HL-60 (cell line): ENCODE results near the gene TM7SF3.
A peak's percentile ranks its signal among the peaks of the same experiment; 100 is the strongest.

Experiments used
- DNase-seq, 2 experiments: peaks; one replicate each; pipeline ENCODE4 v3.0.0-alpha.2; 2010 to 2020; ENCODE audit warnings: low read depth in 1 of 2, low spot score in 1 of 2
- H3K27ac ChIP-seq: fragments of 250-450 bp; sonication (Bioruptor Pico); replicated peaks from 2 replicates; pipeline ENCODE4 v1.5.1; 2020; ENCODE audit warnings: mild to moderate bottlenecking, moderate library complexity
- H3K27me3 ChIP-seq: fragments of 250-450 bp; sonication (Bioruptor Pico); 2 replicates; pipeline ENCODE4 v1.5.1; 2021; ENCODE audit warnings: mild to moderate bottlenecking, moderate library complexity; ENCODE audit not compliant: insufficient read depth, poor library complexity, severe bottlenecking
- H3K4me3 ChIP-seq: replicated peaks from 2 replicates; pipeline ENCODE4 v1.5.1; 2011; ENCODE audit warnings: mild to moderate bottlenecking, control low read depth, low read length; ENCODE audit not compliant: insufficient read depth
- GABPA ChIP-seq: IDR thresholded peaks from 2 replicates; pipeline ENCODE4 v1.6.1; 2012; ENCODE audit warnings: low read depth
- POLR2AphosphoS5 ChIP-seq: IDR thresholded peaks from 2 replicates; pipeline ENCODE4 v1.6.1; 2012; ENCODE audit warnings: low read depth
- SPI1 ChIP-seq: IDR thresholded peaks from 2 replicates; pipeline ENCODE4 v1.6.1; 2012; ENCODE audit warnings: low read depth, mild to moderate bottlenecking, borderline replicate concordance
- TF ChIP-seq, protein P1 (sequence below): IDR thresholded peaks from 2 replicates; pipeline ENCODE4 v1.6.1; 2012; ENCODE audit warnings: low read depth; ENCODE audit not compliant: insufficient replicate concordance
- TF ChIP-seq, protein P2 (sequence below): IDR thresholded peaks from one replicate; pipeline ENCODE4 v1.5.1; 2011; ENCODE audit warnings: low read length, control low read depth, inconsistent platforms; ENCODE audit not compliant: insufficient read depth

TM7SF3 gene

DNA sequence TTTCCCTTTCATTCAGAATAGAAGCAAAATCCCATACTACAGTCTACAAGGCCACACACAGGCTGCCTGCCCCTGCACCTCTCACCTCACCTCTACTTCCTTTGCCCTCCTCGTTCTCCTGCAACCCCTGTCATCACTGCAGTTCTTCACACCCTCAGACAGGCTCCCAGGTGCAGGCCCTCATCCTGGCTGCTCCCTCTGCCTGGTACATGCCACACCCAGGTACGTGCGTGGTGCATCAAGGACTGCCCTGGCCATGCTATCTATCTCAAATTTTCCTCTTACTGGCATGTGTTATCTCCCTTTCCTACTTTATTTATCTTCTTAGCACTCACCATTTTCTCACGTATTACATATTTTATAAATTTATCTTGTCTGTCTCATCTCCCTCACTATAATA, 24.3 kb downstream of the TM7SF3 start:
- H3K27ac ChIP-seq: no peak overlapping the region
- no peak for DNase-seq
- no peaks in the 10 kb centered on the region for H3K27me3 ChIP-seq
- TF ChIP-seq GABPA: no peak
- TF ChIP-seq, protein P1, sequence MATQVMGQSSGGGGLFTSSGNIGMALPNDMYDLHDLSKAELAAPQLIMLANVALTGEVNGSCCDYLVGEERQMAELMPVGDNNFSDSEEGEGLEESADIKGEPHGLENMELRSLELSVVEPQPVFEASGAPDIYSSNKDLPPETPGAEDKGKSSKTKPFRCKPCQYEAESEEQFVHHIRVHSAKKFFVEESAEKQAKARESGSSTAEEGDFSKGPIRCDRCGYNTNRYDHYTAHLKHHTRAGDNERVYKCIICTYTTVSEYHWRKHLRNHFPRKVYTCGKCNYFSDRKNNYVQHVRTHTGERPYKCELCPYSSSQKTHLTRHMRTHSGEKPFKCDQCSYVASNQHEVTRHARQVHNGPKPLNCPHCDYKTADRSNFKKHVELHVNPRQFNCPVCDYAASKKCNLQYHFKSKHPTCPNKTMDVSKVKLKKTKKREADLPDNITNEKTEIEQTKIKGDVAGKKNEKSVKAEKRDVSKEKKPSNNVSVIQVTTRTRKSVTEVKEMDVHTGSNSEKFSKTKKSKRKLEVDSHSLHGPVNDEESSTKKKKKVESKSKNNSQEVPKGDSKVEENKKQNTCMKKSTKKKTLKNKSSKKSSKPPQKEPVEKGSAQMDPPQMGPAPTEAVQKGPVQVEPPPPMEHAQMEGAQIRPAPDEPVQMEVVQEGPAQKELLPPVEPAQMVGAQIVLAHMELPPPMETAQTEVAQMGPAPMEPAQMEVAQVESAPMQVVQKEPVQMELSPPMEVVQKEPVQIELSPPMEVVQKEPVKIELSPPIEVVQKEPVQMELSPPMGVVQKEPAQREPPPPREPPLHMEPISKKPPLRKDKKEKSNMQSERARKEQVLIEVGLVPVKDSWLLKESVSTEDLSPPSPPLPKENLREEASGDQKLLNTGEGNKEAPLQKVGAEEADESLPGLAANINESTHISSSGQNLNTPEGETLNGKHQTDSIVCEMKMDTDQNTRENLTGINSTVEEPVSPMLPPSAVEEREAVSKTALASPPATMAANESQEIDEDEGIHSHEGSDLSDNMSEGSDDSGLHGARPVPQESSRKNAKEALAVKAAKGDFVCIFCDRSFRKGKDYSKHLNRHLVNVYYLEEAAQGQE: no peak
- TF ChIP-seq POLR2AphosphoS5: no peak
- no peak for TF ChIP-seq SPI1
- TF ChIP-seq, protein P2, sequence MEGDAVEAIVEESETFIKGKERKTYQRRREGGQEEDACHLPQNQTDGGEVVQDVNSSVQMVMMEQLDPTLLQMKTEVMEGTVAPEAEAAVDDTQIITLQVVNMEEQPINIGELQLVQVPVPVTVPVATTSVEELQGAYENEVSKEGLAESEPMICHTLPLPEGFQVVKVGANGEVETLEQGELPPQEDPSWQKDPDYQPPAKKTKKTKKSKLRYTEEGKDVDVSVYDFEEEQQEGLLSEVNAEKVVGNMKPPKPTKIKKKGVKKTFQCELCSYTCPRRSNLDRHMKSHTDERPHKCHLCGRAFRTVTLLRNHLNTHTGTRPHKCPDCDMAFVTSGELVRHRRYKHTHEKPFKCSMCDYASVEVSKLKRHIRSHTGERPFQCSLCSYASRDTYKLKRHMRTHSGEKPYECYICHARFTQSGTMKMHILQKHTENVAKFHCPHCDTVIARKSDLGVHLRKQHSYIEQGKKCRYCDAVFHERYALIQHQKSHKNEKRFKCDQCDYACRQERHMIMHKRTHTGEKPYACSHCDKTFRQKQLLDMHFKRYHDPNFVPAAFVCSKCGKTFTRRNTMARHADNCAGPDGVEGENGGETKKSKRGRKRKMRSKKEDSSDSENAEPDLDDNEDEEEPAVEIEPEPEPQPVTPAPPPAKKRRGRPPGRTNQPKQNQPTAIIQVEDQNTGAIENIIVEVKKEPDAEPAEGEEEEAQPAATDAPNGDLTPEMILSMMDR: no peak
- H3K4me3 ChIP-seq: no peak overlapping the region

DNA sequence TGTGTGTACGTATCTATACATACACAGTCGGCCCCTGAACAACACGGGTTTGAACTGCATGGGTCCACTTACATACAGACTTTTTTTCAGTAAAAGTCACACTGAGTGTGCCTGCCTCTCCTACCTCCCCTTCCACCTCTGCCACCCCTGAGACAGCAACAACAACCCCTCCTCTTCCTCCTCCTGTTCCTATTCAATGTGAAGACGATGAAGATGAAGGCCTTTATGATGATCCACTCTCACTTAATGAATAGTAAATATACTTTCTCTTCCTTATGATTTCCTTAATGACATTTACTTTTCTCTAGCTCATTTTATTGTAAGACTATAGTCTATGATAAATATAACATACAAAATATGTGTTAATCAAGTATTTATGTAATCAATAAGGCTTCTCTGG, 25.5 kb downstream of the TM7SF3 start:
- Histone ChIP-seq H3K27me3 (no peaks in the 10 kb centered on the region), H3K27ac (no peak overlapping the region), H3K4me3 (no peak overlapping the region)
- TF ChIP-seq, protein P2: no peak
- no peak for TF ChIP-seq POLR2AphosphoS5
- TF ChIP-seq GABPA: no peak
- TF ChIP-seq, protein P1: no peak
- no peak for TF ChIP-seq SPI1
- DNase-seq: no peak

DNA sequence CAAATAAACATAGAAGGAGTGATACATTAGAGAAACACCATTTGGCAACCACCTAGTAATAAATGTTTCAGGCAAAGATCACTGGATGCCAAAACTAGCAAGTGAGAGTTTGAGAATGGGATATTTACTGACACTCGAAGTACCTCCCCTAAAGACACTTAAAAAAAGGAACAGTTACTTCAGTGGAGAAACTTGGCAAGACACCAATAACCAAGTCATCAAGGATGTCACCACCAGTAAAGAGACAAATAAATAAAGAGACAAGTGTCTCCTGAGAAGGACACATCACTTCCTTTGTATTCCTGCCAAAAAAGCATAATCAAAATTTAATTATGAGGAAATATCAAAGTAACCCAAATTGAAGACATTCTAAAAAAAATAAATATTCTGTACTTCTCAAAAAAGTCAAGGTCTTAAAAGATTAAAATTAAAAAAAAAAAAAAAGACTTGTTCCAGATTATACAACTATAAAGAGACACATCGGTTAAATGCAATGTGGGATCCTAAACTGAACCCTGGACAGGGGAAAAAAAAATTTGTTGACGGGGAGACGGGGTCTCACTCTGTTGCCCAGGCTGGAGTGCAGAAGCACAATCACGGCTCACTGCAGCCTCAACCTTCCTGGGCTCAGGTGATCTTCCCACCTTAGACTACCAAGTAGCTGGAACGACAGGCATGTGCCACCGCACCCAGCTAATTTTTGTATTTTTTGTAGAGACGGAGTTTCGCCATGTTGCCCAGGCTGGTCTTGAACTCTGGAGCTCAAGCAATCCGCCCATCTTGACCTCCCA, 26.4 kb downstream of the TM7SF3 start:
- Histone ChIP-seq H3K4me3 (no peak overlapping the region), H3K27me3 (no peaks in the 10 kb centered on the region), H3K27ac (no peak overlapping the region)
- TF ChIP-seq POLR2AphosphoS5 (no peak), SPI1 (peak; percentile 53; the same call in 1 of the 2 replicates)
- peak in 1 of 2 experiments; percentile 59 for DNase-seq

DNA sequence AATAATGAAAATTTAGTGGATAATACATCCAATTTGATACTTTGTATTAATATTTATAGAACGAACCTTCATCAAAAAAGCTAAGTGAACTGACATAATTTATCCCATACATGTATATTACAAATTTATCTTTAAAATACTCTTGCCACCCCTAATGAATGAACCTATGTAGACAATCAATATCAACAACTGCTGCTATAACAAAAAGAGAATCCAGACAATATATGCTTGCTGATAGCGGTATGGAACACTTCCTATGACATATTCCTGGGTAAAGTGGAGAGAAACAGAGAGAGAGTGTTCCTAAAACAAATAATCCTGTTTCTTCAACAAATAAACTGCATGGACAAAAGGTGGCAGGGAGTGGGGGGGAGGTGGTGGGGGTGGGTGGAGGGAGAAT, 31.3 kb downstream of the TM7SF3 start:
- TF ChIP-seq, protein P2: no peak
- TF ChIP-seq POLR2AphosphoS5 (no peak), SPI1 (no peak), GABPA (no peak)
- TF ChIP-seq, protein P1: no peak
- H3K27ac ChIP-seq: no peak overlapping the region
- no peaks in the 10 kb centered on the region for H3K27me3 ChIP-seq
- no peak for DNase-seq
- H3K4me3 ChIP-seq: no peak overlapping the region
